SK-N-MC (cell line): ENCODE measurements around the gene KCNK3.

Experiments used
- EZH2 ChIP-seq: fragments of 200-600 bp; sonication (generic); IDR thresholded peaks from one replicate; pipeline ENCODE4 v1.6.1; 2017; ENCODE audit warnings: antibody characterized with exemption
- FOXP2 ChIP-seq: optimal IDR thresholded peaks from 2 replicates; pipeline ENCODE3; 2011; ENCODE audit warnings: mild to moderate bottlenecking, moderate library complexity; ENCODE audit not compliant: insufficient read depth; ENCODE audit errors: extremely low read length, control extremely low read depth
- POLR2AphosphoS5 ChIP-seq: IDR thresholded peaks from 2 replicates; pipeline ENCODE4 v1.6.1; 2012; ENCODE audit warnings: mild to moderate bottlenecking, low read depth, low read length, borderline replicate concordance

GRCh38 chr2:26678035-26678434, 14.5 kb upstream of the KCNK3 start:
- no peak for TF ChIP-seq EZH2
- TF ChIP-seq FOXP2: no peak
- no peak for TF ChIP-seq POLR2AphosphoS5
